BLaER1 (cell line): ENCODE results near the gene ENPP1.

Experiments
- H3K27ac ChIP-seq: shearing (Covaris generic); formaldehyde crosslinking; 2 replicates; pipeline ENCODE4 v1.8.1; 2022
- H3K27me3 ChIP-seq: shearing (Covaris generic); formaldehyde crosslinking; 2 replicates; pipeline ENCODE4 v1.8.1; 2022
- H3K36me3 ChIP-seq: shearing (Covaris generic); formaldehyde crosslinking; 2 replicates; pipeline ENCODE4 v1.8.1; 2022
- H3K4me1 ChIP-seq: shearing (Covaris generic); formaldehyde crosslinking; 2 replicates; pipeline ENCODE4 v1.8.1; 2022
- H3K4me2 ChIP-seq: shearing (Covaris generic); formaldehyde crosslinking; 2 replicates; pipeline ENCODE4 v1.8.1; 2022
- H3K4me3 ChIP-seq: shearing (Covaris generic); formaldehyde crosslinking; 2 replicates; pipeline ENCODE4 v1.8.1; 2022
- H3K9ac ChIP-seq: shearing (Covaris generic); formaldehyde crosslinking; 2 replicates; pipeline ENCODE4 v1.8.1; 2022
- H3K9me3 ChIP-seq: shearing (Covaris generic); formaldehyde crosslinking; 2 replicates; pipeline ENCODE4 v1.8.1; 2022
- H4K20me1 ChIP-seq: shearing (Covaris generic); formaldehyde crosslinking; 2 replicates; pipeline ENCODE4 v1.8.1; 2022
- Cebpa-rat ChIP-seq: shearing (Covaris generic); IDR thresholded peaks from 2 replicates; pipeline ENCODE4 v1.8.1; 2022

ENPP1 gene

GRCh38 chr6:131823276-131823902, 15.6 kb downstream of the ENPP1 start:
- Histone ChIP-seq H3K9me3 (no peaks in the 10 kb centered on the region), H3K4me2 (no peak overlapping the region), H3K4me1 (no peaks in the 10 kb centered on the region), H3K36me3 (no peaks in the 10 kb centered on the region), H4K20me1 (no peaks in the 10 kb centered on the region), H3K9ac (no peak overlapping the region), H3K4me3 (no peak overlapping the region), H3K27me3 (no peaks in the 10 kb centered on the region), H3K27ac (no peak overlapping the region)
- TF ChIP-seq Cebpa-rat: no peak

GRCh38 chr6:131825946-131826345, 18.1 kb downstream of the ENPP1 start:
- no peak overlapping the region for H3K27ac ChIP-seq
- no peak overlapping the region for H3K4me2 ChIP-seq
- TF ChIP-seq Cebpa-rat: no peak

GRCh38 chr6:131828080-131828479, 20.3 kb downstream of the ENPP1 start:
- TF ChIP-seq Cebpa-rat: no peak
- no peaks in the 10 kb centered on the region for H3K4me1 ChIP-seq
- no peaks in the 10 kb centered on the region for H4K20me1 ChIP-seq
- no peaks in the 10 kb centered on the region for H3K9me3 ChIP-seq
- H3K36me3 ChIP-seq: no peaks in the 10 kb centered on the region
- no peaks in the 10 kb centered on the region for H3K27me3 ChIP-seq
- H3K4me2 ChIP-seq: no peak overlapping the region
- H3K27ac ChIP-seq: no peak overlapping the region
- H3K4me3 ChIP-seq: no peak overlapping the region
- H3K9ac ChIP-seq: no peak overlapping the region

More at GRCh38 chr6:131825946-131826345, 18.1 kb downstream of the ENPP1 start:
- Histone ChIP-seq H3K27me3 (no peaks in the 10 kb centered on the region), H3K36me3 (no peaks in the 10 kb centered on the region), H3K9ac (no peak overlapping the region), H4K20me1 (no peaks in the 10 kb centered on the region), H3K4me1 (no peaks in the 10 kb centered on the region), H3K4me3 (no peak overlapping the region), H3K9me3 (no peaks in the 10 kb centered on the region)

GRCh38 chr6:131828951-131829350, 21.1 kb downstream of the ENPP1 start:
- H3K36me3 ChIP-seq: no peaks in the 10 kb centered on the region
- TF ChIP-seq Cebpa-rat: no peak
- H3K9me3 ChIP-seq: no peaks in the 10 kb centered on the region
- H4K20me1 ChIP-seq: no peaks in the 10 kb centered on the region
- no peak overlapping the region for H3K27ac ChIP-seq
- no peaks in the 10 kb centered on the region for H3K4me1 ChIP-seq
- no peak overlapping the region for H3K4me2 ChIP-seq
- H3K9ac ChIP-seq: no peak overlapping the region
- no peaks in the 10 kb centered on the region for H3K27me3 ChIP-seq
- H3K4me3 ChIP-seq: no peak overlapping the region

- Histone ChIP-seq H3K9ac (no peak overlapping the region), H3K4me1 (no peaks in the 10 kb centered on the region), H3K36me3 (no peaks in the 10 kb centered on the region), H3K27me3 (no peaks in the 10 kb centered on the region), H4K20me1 (no peaks in the 10 kb centered on the region), H3K4me2 (no peak overlapping the region), H3K9me3 (no peaks in the 10 kb centered on the region), H3K27ac (no peak overlapping the region), H3K4me3 (no peak overlapping the region)
- TF ChIP-seq Cebpa-rat: no peak
These were observed 23.6 kb downstream of the ENPP1 start for GRCh38 chr6:131831392-131831791.

GRCh38 chr6:131831886-131832285, 24.1 kb downstream of the ENPP1 start:
- Histone ChIP-seq H3K4me2 (no peak overlapping the region), H3K27me3 (no peaks in the 10 kb centered on the region), H4K20me1 (no peaks in the 10 kb centered on the region), H3K36me3 (no peaks in the 10 kb centered on the region), H3K27ac (no peak overlapping the region), H3K9me3 (no peaks in the 10 kb centered on the region), H3K4me1 (no peaks in the 10 kb centered on the region), H3K4me3 (no peak overlapping the region), H3K9ac (no peak overlapping the region)
- no peak for TF ChIP-seq Cebpa-rat

GRCh38 chr6:131832363-131832762, 24.5 kb downstream of the ENPP1 start:
- Histone ChIP-seq H3K4me1 (no peaks in the 10 kb centered on the region), H3K9ac (no peak overlapping the region), H3K27ac (no peak overlapping the region), H3K9me3 (no peaks in the 10 kb centered on the region), H4K20me1 (no peaks in the 10 kb centered on the region), H3K27me3 (no peaks in the 10 kb centered on the region), H3K36me3 (no peaks in the 10 kb centered on the region), H3K4me3 (no peak overlapping the region), H3K4me2 (no peak overlapping the region)
- no peak for TF ChIP-seq Cebpa-rat

GRCh38 chr6:131838051-131838450, 30.2 kb downstream of the ENPP1 start:
- peaks cover 6% of the 10 kb centered on the region; the same call in 1 of the 2 replicates for H3K4me1 ChIP-seq

GRCh38 chr6:131839388-131839787, 31.6 kb downstream of the ENPP1 start:
- Histone ChIP-seq H3K36me3 (no peaks in the 10 kb centered on the region), H3K27ac (no peak overlapping the region), H3K27me3 (no peaks in the 10 kb centered on the region), H3K4me1 (peaks cover 6% of the 10 kb centered on the region; the same call in 1 of the 2 replicates), H3K4me3 (no peak overlapping the region), H3K9ac (no peak overlapping the region), H4K20me1 (no peaks in the 10 kb centered on the region), H3K4me2 (no peak overlapping the region), H3K9me3 (no peaks in the 10 kb centered on the region)
- no peak for TF ChIP-seq Cebpa-rat

More at GRCh38 chr6:131838051-131838450, 30.2 kb downstream of the ENPP1 start:
- no peaks in the 10 kb centered on the region for H3K27me3 ChIP-seq
- no peak for TF ChIP-seq Cebpa-rat
- H3K9me3 ChIP-seq: no peaks in the 10 kb centered on the region
- no peaks in the 10 kb centered on the region for H3K36me3 ChIP-seq
- no peak overlapping the region for H3K4me2 ChIP-seq
- no peaks in the 10 kb centered on the region for H4K20me1 ChIP-seq
- no peak overlapping the region for H3K4me3 ChIP-seq
- no peak overlapping the region for H3K9ac ChIP-seq
- no peak overlapping the region for H3K27ac ChIP-seq

- no peak for TF ChIP-seq Cebpa-rat
- Histone ChIP-seq H3K4me1 (peaks cover 6% of the 10 kb centered on the region; the same call in 1 of the 2 replicates), H3K4me3 (no peak overlapping the region)
These were observed 32.6 kb downstream of the ENPP1 start for GRCh38 chr6:131840441-131840840.

More at GRCh38 chr6:131840441-131840840, 32.6 kb downstream of the ENPP1 start:
- Histone ChIP-seq H3K27ac (no peak overlapping the region), H3K36me3 (no peaks in the 10 kb centered on the region), H4K20me1 (no peaks in the 10 kb centered on the region), H3K27me3 (no peaks in the 10 kb centered on the region), H3K4me2 (no peak overlapping the region), H3K9me3 (no peaks in the 10 kb centered on the region), H3K9ac (no peak overlapping the region)
